GM19452 (cell line): ENCODE measurements around the gene CRY1.

Experiments used
- ATAC-seq: cut with Tn5 transposase; IDR thresholded peaks from one replicate; pipeline ENCODE4 v1.9.1; 2021; ENCODE audit not compliant: unreplicated experiment

The CRY1 gene

GRCh38 chr12:106974511-106974910, 118.8 kb downstream of the CRY1 start:
- peak; percentile 77 for ATAC-seq

GRCh38 chr12:106973545-106973944, 119.8 kb downstream of the CRY1 start:
- ATAC-seq: no peak

DNA sequence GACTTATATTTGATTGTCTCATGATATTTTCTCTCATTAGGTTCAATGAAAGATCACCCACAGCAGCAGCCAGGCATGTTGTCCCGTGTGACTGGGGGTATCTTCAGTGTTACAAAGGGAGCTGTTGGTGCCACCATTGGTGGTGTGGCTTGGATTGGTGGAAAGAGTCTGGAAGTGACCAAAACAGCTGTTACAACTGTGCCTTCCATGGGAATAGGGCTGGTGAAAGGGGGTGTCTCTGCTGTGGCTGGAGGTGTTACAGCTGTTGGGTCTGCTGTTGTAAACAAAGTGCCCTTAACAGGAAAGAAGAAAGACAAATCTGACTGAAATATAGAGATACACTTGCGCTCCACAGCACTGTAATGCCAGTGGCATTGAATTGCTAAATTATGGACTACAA, 122.3 kb downstream of the CRY1 start:
- ATAC-seq: no peak

DNA sequence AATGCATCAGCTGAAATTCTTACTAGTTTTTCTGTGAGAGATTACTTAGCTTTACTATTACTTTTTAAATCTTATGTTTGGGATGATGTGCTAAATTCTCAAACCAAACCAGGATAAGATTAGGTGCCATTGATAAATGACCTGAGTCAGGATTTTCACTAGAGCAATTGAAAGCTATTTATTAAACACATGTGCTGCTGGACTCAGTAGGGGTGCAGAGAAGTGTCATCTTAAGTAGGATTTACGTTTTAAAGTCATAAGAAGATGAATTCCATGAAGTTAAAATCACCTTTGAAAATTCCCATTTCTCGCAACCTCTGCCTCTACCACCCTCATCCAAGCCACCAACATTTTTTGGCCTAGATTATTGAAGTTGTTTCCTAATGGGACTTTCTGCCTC, 128.8 kb downstream of the CRY1 start:
- no peak for ATAC-seq

- no peak for ATAC-seq
Measured at GRCh38 chr12:106962286-106962685, 131.1 kb downstream of the CRY1 start.

DNA sequence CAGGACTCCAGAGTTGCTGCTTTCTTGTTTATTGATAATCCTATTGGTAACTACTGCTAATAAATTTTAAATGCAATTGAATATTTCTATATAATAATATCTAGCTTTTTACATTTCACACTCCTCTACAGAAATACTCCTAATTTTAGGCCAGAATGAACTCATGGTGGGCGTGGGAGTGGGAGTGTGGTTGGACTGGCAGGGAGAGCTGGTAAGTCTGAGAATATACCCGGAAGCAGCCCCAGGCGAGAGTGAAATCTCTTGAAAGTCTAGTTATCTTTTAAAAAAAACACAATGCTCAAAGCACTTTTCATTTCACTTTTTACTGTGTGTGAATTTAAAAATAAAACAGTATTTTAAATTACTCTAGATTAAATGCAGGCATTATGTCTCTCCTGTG, 132.9 kb downstream of the CRY1 start:
- ATAC-seq: no peak

DNA sequence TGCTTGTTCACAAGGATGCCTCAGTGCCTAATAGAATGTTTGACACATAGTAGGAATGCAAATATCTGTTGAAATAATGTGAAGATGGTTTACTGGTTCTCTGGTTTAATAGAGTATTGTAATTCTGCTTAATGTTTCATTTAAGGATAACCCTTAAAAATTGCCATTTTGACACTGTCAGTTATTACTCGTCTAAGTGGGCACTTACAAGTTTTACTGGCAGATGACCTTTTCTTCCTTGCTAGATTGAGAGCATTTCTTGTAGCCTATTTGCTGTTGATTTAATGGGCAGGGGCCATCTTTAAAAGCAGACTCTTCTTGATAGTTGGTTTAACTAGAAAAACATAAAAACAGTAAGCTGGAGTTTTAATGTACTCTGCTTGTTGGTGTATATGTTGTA, 135.8 kb downstream of the CRY1 start:
- ATAC-seq: no peak

DNA sequence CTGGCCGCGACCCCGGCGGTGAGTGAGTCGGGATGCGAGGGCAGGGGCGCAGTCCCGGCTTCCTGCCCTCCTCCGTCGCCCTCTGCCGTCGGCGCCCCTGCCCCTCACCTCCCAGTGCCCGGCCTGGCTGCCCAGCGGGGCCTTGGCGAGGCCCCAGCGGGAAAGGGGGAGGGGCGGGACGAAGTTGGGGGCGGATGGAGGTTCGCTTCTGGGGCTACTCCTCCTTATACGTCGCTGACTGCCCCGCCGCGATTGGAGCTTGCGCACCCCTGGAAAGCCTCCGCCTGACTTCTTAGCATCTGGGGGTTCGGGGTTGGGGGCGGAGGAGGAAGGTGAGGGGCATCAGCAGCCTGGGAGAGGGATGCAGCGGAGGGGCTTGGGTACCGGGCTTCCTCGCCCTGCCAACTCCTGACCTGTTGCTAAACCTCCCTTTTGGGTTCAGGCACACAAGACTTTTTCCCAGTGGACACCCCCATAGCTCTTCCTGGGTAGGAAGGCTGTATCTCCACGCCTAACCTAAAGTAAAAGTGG, 137.2 kb downstream of the CRY1 start:
- peak; percentile 40 for ATAC-seq

DNA sequence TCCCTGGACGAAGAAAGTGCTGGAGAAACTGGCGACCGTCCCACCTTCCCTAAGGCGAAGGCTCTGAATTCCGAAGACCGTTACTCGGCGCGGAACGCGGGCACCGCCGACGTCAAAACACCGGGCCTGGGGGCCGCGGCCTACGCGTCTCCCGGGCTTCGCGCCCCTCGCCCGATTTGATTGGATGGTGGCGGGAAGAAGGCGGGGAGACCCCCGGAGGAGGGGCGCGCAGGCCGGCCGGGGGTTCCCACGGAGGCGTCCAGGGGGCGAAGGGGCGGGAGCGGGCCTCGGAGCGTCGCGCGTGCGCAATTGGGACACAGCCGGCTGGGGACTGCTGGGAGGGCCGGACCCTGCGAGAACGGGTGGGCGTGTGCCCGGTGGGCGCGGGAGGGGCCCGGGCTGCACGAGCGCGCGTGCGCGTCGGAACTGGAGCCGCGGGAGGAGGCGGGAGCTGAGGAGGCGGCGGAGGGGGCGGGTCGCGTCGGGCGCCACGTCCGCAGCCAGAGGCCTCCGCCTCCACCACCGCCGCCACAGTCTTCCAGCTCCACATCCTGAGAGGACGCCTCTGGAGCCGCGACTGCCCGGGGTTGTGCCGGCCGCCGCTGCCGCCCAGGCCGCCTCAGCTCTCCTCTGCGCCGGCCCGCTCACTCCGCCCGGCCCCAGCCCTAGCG, 137.8 kb downstream of the CRY1 start, which contains the start of gene TMEM263:
TSS of gene TMEM263 (plus strand) at position 531 of the 671 bp plus-strand sequence. CDS start 11,210 bp downstream, outside the sequence.
- ATAC-seq: peak; percentile 74

DNA sequence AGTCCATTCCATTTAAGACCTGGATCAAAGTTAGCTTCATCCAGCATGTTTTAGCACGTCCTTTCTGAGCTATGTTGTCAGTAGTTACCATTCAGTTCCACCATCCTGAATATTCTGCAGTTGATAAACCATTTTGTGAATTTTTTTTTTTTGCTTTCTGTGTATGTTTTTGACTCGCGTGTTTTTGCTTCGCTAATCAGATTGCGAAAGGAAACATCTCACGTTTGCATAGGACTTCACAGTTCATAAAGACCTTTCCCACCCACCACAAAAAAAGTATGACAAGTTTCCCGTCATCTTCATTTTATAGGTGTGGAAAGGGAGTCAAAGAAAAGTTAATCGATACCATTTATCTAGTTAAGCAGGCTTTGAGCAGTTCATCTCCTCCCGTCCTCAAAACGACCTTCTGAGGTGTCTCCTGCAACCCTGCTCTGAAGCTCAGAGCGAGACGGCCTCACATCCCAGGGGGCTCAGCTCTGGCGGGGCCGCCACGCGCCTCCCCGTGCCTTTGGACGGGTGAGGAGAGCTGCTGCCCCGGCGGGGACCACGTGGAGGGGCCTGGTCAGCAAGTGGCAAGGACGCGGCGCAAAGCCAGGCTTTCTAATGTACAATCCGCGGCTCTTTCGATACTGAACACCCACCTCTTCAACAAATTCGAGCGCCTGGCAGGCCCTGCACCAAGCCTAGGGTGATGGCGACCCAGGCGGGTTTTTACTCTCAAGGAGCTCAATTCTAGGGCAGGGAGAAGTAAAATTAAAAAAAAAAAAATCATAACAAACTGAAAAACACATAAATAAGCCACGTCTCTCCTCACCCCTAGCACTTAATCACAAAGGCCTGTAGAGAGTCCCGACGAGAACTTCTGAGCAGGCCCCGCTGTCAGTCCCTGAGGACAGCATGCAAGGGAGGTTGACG, 138.6 kb downstream of the CRY1 start:
- ATAC-seq: peak; percentile 15

DNA sequence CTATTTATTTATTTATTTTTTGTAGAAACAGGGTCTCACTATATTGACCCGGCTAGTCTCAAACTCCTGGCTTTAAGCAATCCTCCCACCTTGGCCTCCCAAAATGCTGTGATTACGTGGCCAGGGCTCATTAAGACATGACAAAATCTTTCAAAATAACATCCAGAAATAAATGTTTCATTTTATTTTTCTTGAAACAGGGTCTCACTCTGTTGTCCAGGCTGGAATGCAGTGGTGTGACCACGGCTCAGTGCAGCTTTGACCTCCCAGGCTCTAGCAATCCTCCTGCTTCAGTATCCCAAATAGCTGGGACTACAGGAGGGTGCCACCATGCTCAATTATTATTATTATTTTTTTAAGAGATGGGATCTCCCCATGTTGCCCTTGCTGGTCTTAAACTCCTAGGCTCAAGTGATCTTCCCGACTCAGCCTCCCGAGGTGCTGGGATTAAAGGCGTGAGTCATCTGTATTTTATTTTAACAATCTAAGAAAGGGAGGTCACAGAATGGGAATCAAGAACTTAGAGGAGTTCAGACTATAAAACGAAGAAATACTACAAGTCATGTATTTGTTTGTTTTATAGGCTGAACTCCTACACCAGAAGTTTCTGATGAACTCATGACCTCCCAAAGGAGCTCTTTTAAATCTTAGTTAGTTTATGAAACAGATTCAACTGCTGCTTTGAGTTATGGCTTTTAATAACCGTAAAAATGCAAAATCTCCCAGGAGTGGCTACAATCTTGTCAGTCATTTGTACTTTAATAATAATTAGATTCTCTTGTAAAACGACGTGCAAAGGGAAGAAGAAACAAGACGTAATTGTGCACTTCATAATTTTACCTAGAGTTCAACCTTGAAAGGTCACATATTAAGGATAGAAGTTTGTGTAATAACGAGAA, 139.7 kb downstream of the CRY1 start:
- no peak for ATAC-seq

DNA sequence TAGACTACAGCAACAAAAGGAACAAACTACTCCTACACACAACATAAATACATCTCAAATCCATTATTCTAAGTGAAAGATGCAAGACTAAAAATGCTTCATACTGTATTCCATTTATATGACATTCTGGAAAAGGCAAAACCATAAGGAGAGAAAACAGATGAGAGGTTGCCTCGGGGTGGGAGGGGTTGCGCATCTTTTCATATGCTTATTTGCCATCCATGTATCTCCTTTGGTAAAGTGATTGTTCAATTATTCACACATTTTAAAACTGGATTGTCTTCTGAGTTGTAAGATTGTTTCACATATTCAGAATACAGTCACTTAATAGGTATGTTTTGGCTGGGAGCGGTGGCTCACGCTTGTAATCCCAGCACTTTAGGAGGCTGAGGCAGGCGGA, 142.8 kb downstream of the CRY1 start:
- ATAC-seq: no peak

DNA sequence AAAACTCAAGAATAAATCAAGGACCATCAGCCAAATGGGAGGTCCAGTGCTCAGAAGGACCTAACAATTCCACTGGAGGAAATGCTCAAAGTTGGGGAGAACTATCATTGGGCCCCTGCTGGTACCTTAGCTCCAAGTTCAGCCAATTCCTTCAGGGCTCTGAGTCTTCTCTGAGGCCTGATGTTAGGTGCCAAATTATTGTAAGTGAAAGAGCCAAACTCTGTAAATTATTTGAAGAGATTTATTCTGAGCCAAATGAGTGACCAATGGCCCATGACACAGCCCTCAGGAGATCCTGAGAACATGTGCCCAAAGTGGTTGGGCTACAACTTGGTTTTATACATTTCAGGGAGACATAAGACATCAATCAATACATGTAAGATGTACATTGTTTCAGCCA, 145.9 kb downstream of the CRY1 start:
- ATAC-seq: no peak

DNA sequence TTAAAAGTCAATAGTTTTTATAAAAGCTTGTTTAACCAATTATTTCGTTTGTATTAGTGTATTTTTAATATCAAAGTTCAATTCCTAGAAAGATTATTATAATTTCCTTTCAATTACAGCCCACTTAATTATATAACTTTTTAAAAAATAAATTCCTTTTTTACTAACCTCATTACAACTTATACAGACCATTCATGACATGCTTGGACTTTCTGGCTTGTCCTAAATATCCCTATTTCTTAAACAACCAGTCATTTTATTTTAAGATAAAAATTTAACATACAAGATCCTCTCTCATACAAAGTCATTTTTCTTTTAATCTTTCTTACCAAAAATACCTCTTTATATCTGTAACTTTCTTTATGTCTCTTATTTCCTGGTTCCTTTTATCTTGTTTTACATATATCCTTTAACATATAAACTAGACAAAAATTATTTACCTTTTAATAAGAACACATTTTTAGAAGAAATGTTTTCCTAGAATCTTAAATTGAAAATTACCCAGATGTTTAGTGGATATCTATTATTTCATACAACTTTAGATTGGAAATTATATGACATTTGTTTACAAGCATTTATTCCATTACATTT, 148.0 kb downstream of the CRY1 start:
- ATAC-seq: no peak

DNA sequence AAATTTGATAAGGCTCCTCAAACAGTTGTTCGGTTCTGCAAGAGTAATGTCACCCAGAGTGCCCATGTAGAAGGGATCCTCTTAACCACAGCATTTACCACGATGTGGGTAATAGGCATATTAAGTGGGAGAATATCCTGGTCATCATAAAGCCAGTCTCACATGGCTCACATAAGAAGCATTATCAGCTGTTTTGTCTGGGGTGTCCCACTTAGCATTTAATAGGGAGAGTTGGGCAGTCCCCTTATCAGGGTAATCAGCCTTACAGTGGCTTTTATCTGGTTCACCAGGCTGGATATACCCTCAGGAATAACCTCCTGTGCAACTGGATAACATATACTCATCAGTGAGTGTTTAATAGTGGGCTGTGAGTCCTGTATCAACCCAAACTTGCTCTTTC, 150.6 kb downstream of the CRY1 start:
- no peak for ATAC-seq

GRCh38 chr12:106941481-106942156, 151.7 kb downstream of the CRY1 start:
- ATAC-seq: no peak
